ENCODE results near the gene MYO9B. TPM values are rescaled to one million over a fixed set of nuclear protein-coding genes. Genes with fewer than 3 reads are reported as not detected.

The MYO9B gene
- polyA plus RNA-seq, 1 donor (not counting 4 experiments of a cell fraction or from before 2014, with no cell fraction given) = 14.3 TPM

DNA sequence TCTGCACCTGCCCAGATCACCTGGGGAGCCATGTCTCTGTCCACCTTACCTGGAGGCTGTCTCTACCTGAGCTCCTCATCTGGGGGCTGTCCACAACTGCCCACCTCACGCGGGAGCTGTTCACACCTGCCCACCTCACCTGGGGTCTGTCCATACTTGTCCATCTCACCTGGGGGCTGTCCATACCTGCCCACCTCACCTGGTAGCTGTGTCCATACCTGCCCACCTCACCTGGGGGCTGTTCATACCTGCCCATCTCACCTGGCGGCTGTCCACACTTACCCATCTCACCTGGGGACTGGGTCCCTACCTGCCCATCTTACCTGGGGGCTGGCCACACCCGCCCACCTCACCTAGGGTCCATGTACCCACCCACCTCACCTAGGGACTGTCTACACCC is 38.9 kb upstream of the MYO9B start:
- Histone ChIP-seq H3K27me3 (ENCODE audit: control insufficient read depth, extremely low read depth, insufficient read depth, low read length) (peaks cover 3% of the 10 kb centered on the region), H3K9ac (ENCODE audit: control insufficient read depth, extremely low read depth, insufficient read depth, low read length) (no peak overlapping the region), H3K79me2 (ENCODE audit: control insufficient read depth, insufficient read depth, low read length) (no peaks in the 10 kb centered on the region), H3K4me2 (ENCODE audit: control insufficient read depth, extremely low read depth, insufficient read depth, low read depth, low read length) (no peak overlapping the region), H3K4me3 (ENCODE audit: control insufficient read depth in 2 of 3, extremely low read depth in 1 of 3, insufficient read depth in 2 of 3, low read depth in 1 of 3, low read length in 3 of 3) (no peak overlapping the region), H3K36me3 (ENCODE audit: control insufficient read depth in 2 of 2, extremely low read depth in 1 of 2, insufficient read depth in 2 of 2, low read length in 2 of 2) (no peaks in the 10 kb centered on the region), H3K27ac (ENCODE audit: control insufficient read depth, insufficient read depth, low read length) (no peak overlapping the region), H3K9me3 (ENCODE audit: control insufficient read depth, low read depth, low read length) (no peaks in the 10 kb centered on the region), H3K4me1 (ENCODE audit: control insufficient read depth, extremely low read depth, insufficient read depth, low read length) (no peaks in the 10 kb centered on the region), H3K9me1 (ENCODE audit: control insufficient read depth, extremely low read depth, insufficient read depth, low read length) (no peaks in the 10 kb centered on the region), H2AFZ (ENCODE audit: control insufficient read depth, low read length) (no peak overlapping the region), H4K20me1 (ENCODE audit: control insufficient read depth, extremely low read depth, insufficient read depth, low read length) (no peaks in the 10 kb centered on the region)
- DNase-seq (ENCODE audit: low read depth, low spot score) (no peak), FAIRE-seq (no peak)
- TF ChIP-seq, protein P1, sequence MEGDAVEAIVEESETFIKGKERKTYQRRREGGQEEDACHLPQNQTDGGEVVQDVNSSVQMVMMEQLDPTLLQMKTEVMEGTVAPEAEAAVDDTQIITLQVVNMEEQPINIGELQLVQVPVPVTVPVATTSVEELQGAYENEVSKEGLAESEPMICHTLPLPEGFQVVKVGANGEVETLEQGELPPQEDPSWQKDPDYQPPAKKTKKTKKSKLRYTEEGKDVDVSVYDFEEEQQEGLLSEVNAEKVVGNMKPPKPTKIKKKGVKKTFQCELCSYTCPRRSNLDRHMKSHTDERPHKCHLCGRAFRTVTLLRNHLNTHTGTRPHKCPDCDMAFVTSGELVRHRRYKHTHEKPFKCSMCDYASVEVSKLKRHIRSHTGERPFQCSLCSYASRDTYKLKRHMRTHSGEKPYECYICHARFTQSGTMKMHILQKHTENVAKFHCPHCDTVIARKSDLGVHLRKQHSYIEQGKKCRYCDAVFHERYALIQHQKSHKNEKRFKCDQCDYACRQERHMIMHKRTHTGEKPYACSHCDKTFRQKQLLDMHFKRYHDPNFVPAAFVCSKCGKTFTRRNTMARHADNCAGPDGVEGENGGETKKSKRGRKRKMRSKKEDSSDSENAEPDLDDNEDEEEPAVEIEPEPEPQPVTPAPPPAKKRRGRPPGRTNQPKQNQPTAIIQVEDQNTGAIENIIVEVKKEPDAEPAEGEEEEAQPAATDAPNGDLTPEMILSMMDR (optimal IDR thresholded peaks at IDR 0.05 in 1 of 3, IDR thresholded peaks at IDR 0.05 in 1 of 3, conservative IDR thresholded peaks at IDR 0.05 in 1 of 3; ENCODE audit: extremely low read depth in 1 of 3, insufficient read depth in 2 of 3, low read length in 3 of 3) = no peak
- no peak for TF ChIP-seq EZH2 (IDR thresholded peaks at IDR 0.05; ENCODE audit: low read length)
- dilution Hi-C loops (cut with MboI; ENCODE audit: extremely low pct_ligation_motif_present, low sequenced_read_pairs) = no loop called here

DNA sequence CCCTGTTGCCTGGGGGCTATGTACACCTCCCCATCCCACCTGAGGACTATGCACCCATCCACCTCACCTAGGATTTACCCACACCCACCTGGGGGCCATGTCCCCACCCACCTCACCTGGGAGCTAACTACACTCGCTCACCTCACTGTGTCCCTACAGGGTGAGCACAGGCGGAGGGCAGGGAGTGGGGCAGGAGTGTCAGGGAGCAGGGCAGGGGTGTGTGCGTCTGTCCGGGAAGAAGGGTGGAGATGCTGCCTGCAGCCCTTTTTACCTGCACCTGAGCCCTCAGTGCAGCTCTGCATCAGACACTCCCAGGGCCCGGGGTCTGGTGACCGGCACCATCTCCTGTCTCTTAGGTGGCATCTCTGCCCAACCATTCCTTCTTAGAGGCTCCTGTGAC is 38.4 kb upstream of the MYO9B start:
- H3K9me1 ChIP-seq (ENCODE audit: control insufficient read depth, extremely low read depth, insufficient read depth, low read length) = no peaks in the 10 kb centered on the region
- DNase-seq (ENCODE audit: low read depth, low spot score) = no peak
- no peak overlapping the region for H3K4me2 ChIP-seq (ENCODE audit: control insufficient read depth, extremely low read depth, insufficient read depth, low read depth, low read length)
- no peaks in the 10 kb centered on the region for H3K9me3 ChIP-seq (ENCODE audit: control insufficient read depth, low read depth, low read length)
- no peak overlapping the region for H3K9ac ChIP-seq (ENCODE audit: control insufficient read depth, extremely low read depth, insufficient read depth, low read length)
- H3K36me3 ChIP-seq (ENCODE audit: control insufficient read depth in 2 of 2, extremely low read depth in 1 of 2, insufficient read depth in 2 of 2, low read length in 2 of 2) = no peaks in the 10 kb centered on the region
- H3K79me2 ChIP-seq (ENCODE audit: control insufficient read depth, insufficient read depth, low read length) = no peaks in the 10 kb centered on the region
- FAIRE-seq = no peak
- H3K27ac ChIP-seq (ENCODE audit: control insufficient read depth, insufficient read depth, low read length) = no peak overlapping the region
- dilution Hi-C loops (cut with MboI; ENCODE audit: extremely low pct_ligation_motif_present, low sequenced_read_pairs) = no loop called here
- H3K4me3 ChIP-seq (ENCODE audit: control insufficient read depth in 2 of 3, extremely low read depth in 1 of 3, insufficient read depth in 2 of 3, low read depth in 1 of 3, low read length in 3 of 3) = no peak overlapping the region
- no peak overlapping the region for H2AFZ ChIP-seq (ENCODE audit: control insufficient read depth, low read length)
- no peaks in the 10 kb centered on the region for H4K20me1 ChIP-seq (ENCODE audit: control insufficient read depth, extremely low read depth, insufficient read depth, low read length)
- H3K4me1 ChIP-seq (ENCODE audit: control insufficient read depth, extremely low read depth, insufficient read depth, low read length) = no peaks in the 10 kb centered on the region
- no peak for TF ChIP-seq EZH2 (IDR thresholded peaks at IDR 0.05; ENCODE audit: low read length)
- TF ChIP-seq, protein P1 (optimal IDR thresholded peaks at IDR 0.05 in 1 of 3, IDR thresholded peaks at IDR 0.05 in 1 of 3, conservative IDR thresholded peaks at IDR 0.05 in 1 of 3; ENCODE audit: extremely low read depth in 1 of 3, insufficient read depth in 2 of 3, low read length in 3 of 3) = no peak
- peaks cover 3% of the 10 kb centered on the region for H3K27me3 ChIP-seq (ENCODE audit: control insufficient read depth, extremely low read depth, insufficient read depth, low read length)
